GM21619 (cell line): ENCODE measurements around the gene AUH.

ENCODE experiments used
- ATAC-seq: cut with Tn5 transposase; IDR thresholded peaks from one replicate; pipeline ENCODE4 v1.9.1; 2021; ENCODE audit not compliant: unreplicated experiment

Gene AUH

GRCh38 chr9:91176426-91176825 is 185.3 kb downstream of the AUH start:
- no peak for ATAC-seq

GRCh38 chr9:91174772-91175171 is 186.9 kb downstream of the AUH start:
- no peak for ATAC-seq

- no peak for ATAC-seq
These were observed 189.4 kb downstream of the AUH start for GRCh38 chr9:91172329-91172728.

GRCh38 chr9:91170951-91171350 is 190.8 kb downstream of the AUH start:
- ATAC-seq, result no peak

GRCh38 chr9:91166796-91167366 is 194.8 kb downstream of the AUH start:
- ATAC-seq, result no peak

GRCh38 chr9:91164724-91165520 is 196.8 kb downstream of the AUH start:
- no peak for ATAC-seq
